ENCODE results near the gene MFAP1.

The MFAP1 gene

GRCh38 chr15:43775411-43775965 lies 49.0 kb downstream of the MFAP1 start:
- DNase-seq: no peak

- DNase-seq: no peak
Measured at GRCh38 chr15:43774062-43774461, 50.4 kb downstream of the MFAP1 start.

DNA sequence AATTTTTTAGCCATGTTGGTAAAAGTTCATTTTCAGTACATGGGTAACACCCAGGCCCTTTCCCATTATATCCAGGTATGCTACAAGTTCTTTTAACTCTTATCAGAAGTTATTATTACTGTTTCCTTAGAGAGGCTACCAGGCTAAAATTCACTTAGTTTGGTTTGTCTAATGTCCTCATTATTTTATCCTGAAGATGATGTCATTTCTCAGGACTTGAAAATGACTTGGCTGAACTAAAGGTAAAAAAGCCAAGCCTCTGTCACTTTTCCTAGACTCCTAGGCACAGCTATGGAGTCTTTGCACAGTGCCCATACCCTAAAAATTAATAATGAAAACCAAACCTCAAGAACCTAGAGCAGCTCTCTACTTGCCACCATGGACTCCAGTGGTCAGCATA lies 51.9 kb downstream of the MFAP1 start:
- DNase-seq: no peak

GRCh38 chr15:43771816-43772215 lies 52.7 kb downstream of the MFAP1 start:
- no peak for DNase-seq

GRCh38 chr15:43769584-43770228 lies 54.8 kb downstream of the MFAP1 start:
- DNase-seq: peak; percentile 78

- DNase-seq: no peak
Measured at GRCh38 chr15:43763819-43764446, 60.6 kb downstream of the MFAP1 start.

DNA sequence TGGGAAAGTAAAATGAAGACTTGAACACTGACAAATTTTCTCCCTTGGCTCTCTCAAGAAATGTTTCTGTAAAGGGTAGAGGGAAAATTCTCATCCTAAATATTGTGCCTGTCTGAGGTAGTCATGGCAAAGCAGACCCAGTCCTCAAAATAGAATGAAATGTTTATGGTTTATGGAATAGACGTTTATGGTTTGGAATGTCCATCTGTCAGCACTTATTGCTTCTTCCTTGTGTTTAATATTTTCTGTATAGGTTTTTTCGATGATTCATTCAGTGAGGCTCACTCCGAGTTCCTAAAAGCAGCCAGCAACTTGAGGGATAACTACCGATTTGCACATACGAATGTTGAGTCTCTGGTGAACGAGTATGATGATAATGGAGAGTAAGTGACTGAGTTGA lies 61.7 kb downstream of the MFAP1 start:
- no peak for DNase-seq

Data from CD4-positive, alpha-beta T cell treated with Interleukin-17A for 4 hours (primary cell).